SU-DHL-6 (cell line): Measurements from ENCODE around the gene CHD6.

Source experiments
- H2AFZ ChIP-seq: fragments of 200-600 bp; sonication (generic); 2 replicates; pipeline ENCODE4 v1.6.1; 2014; ENCODE audit warnings: low read depth, mild to moderate bottlenecking, moderate library complexity, mixed read lengths, antibody characterized with exemption, low read length; ENCODE audit not compliant: severe bottlenecking
- H3F3A ChIP-seq: fragments of 200-600 bp; shearing (Covaris generic); 2 replicates; pipeline ENCODE4 v1.6.0; 2016; ENCODE audit warnings: antibody characterized with exemption, mild to moderate bottlenecking; ENCODE audit not compliant: insufficient read depth
- H3K27ac ChIP-seq: fragments of 200-600 bp; sonication (generic); 2 replicates; pipeline ENCODE4 v1.5.1; 2016; ENCODE audit warnings: low read depth, mild to moderate bottlenecking, low read length, moderate library complexity, mixed read lengths
- H3K27me3 ChIP-seq: fragments of 200-600 bp; sonication (generic), shearing (Covaris generic); 2 replicates; pipeline ENCODE4 v1.6.0; 2014; ENCODE audit warnings: mild to moderate bottlenecking, low read length
- H3K36me3 ChIP-seq: fragments of 200-600 bp; sonication (generic); 2 replicates; pipeline ENCODE4 v1.6.1; 2014; ENCODE audit warnings: mild to moderate bottlenecking, low read length, mixed read lengths
- H3K4me2 ChIP-seq: fragments of 300-600, 200-600 bp; shearing (Covaris generic), sonication (generic); 2 replicates; pipeline ENCODE4 v1.6.0; 2014; ENCODE audit warnings: low read length, low read depth, mild to moderate bottlenecking; ENCODE audit not compliant: poor library complexity, severe bottlenecking
- H3K4me3 ChIP-seq: fragments of 200-600 bp; sonication (generic); 2 replicates; pipeline ENCODE4 v1.5.1; 2014; ENCODE audit warnings: antibody characterized with exemption, low read length, mild to moderate bottlenecking, mixed read lengths; ENCODE audit not compliant: insufficient read depth, poor library complexity, severe bottlenecking
- H3K79me2 ChIP-seq: fragments of 200-600 bp; sonication (generic); 2 replicates; pipeline ENCODE4 v1.6.1; 2014; ENCODE audit warnings: mild to moderate bottlenecking, low read length, moderate library complexity; ENCODE audit not compliant: insufficient read depth
- H3K9ac ChIP-seq: fragments of 200-600 bp; sonication (generic); 2 replicates; pipeline ENCODE4 v1.7.0; 2014; ENCODE audit warnings: mild to moderate bottlenecking, low read length
- H3K9me2 ChIP-seq: fragments of 200-600 bp; sonication (generic); replicated peaks from 2 replicates; pipeline ENCODE4 v1.6.1; 2014; ENCODE audit warnings: low read length; ENCODE audit not compliant: insufficient read depth
- H3K9me3 ChIP-seq: fragments of 200-600 bp; sonication (generic); 2 replicates; pipeline ENCODE4 v1.6.1; 2014; ENCODE audit warnings: low read length, mixed read lengths; ENCODE audit not compliant: insufficient read depth
- H4K20me1 ChIP-seq: fragments of 200-600 bp; sonication (generic); 2 replicates; pipeline ENCODE4 v1.6.1; 2014; ENCODE audit warnings: low read depth, mild to moderate bottlenecking, antibody characterized with exemption, low read length, moderate library complexity, mixed read lengths
- EZH2phosphoT487 ChIP-seq: fragments of 200-600 bp; sonication (generic), shearing (Covaris generic); conservative IDR thresholded peaks from 2 replicates; pipeline ENCODE4 v1.6.1; 2018; ENCODE audit warnings: mild to moderate bottlenecking, antibody characterized with exemption, low read length, moderate library complexity, mixed read lengths
- TF ChIP-seq, protein P1 (sequence below): fragments of 200-600 bp; sonication (generic); IDR thresholded peaks from one replicate; pipeline ENCODE4 v1.5.1; 2017; ENCODE audit warnings: antibody characterized with exemption, mild to moderate bottlenecking, low read length, moderate library complexity; ENCODE audit not compliant: insufficient read depth, poor library complexity, severe bottlenecking

The CHD6 gene

DNA sequence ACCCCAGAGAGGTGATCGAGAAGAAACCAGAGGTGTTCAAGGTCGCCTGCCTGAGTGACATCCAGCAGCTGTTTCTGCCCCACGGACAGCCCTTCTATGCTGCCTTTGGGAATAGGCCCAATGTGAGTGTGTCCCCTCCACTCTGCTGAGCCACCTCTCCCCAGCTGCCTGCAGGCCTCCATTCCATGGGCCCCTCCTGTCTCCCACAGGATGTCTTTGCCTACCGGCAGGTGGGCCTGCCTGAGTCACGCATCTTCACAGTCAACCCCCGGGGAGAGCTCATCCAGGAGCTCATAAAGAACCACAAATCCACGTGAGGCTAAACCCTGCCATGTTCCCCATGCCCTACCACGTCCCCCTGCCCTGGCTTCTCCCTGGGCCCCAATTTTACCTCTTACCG is 259.9 kb downstream of the CHD6 start:
- no peaks in the 10 kb centered on the region for H3K79me2 ChIP-seq
- H3K27me3 ChIP-seq = no peaks in the 10 kb centered on the region
- H3K36me3 ChIP-seq = no peaks in the 10 kb centered on the region
- H3K9me2 ChIP-seq = no peaks in the 10 kb centered on the region
- H3K9ac ChIP-seq = no peak overlapping the region
- H4K20me1 ChIP-seq = no peaks in the 10 kb centered on the region
- H3K9me3 ChIP-seq = no peaks in the 10 kb centered on the region
- no peak overlapping the region for H3K27ac ChIP-seq
- no peaks in the 10 kb centered on the region for H3F3A ChIP-seq
- H2AFZ ChIP-seq = no peak overlapping the region
- no peak overlapping the region for H3K4me2 ChIP-seq
- no peak overlapping the region for H3K4me3 ChIP-seq
- no peak for TF ChIP-seq EZH2phosphoT487
- TF ChIP-seq, protein P1, sequence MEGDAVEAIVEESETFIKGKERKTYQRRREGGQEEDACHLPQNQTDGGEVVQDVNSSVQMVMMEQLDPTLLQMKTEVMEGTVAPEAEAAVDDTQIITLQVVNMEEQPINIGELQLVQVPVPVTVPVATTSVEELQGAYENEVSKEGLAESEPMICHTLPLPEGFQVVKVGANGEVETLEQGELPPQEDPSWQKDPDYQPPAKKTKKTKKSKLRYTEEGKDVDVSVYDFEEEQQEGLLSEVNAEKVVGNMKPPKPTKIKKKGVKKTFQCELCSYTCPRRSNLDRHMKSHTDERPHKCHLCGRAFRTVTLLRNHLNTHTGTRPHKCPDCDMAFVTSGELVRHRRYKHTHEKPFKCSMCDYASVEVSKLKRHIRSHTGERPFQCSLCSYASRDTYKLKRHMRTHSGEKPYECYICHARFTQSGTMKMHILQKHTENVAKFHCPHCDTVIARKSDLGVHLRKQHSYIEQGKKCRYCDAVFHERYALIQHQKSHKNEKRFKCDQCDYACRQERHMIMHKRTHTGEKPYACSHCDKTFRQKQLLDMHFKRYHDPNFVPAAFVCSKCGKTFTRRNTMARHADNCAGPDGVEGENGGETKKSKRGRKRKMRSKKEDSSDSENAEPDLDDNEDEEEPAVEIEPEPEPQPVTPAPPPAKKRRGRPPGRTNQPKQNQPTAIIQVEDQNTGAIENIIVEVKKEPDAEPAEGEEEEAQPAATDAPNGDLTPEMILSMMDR = no peak

DNA sequence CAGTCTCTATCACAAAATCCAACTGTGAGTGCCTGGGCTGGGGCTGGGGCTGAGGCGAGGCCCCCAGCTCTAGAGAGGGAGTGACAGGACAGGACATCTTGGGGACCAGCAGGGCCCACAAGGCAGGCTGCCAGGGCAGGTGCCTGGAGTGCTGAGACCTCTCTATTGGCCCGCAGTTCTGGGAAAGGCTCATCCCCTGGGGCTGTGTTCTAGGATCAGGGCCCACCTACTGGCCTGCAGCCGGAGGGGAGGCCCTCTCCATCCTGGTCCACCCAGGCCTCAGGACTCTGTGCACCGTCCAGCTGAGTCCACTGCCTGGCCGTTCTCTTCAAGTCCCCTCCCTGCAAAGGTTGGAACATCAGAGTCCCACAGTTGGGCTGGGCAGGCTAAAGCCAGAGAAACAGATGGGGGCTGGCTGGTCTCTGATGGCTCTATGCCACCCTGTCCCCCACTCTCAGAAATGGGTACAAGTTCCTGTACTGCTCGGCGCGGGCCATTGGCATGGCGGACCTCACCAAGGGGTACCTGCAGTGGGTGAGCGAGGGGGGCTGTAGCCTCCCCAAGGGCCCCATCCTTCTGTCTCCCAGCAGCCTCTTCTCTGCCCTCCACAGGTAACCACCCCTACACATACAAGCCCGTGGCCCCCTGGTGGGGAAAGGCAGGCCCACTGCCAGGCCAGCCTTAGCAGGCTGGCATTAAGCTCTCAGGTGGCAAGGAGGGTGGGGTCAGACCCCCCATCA is 260.6 kb downstream of the CHD6 start:
- Histone ChIP-seq H3K4me3 (no peak overlapping the region), H3K36me3 (no peaks in the 10 kb centered on the region)

DNA sequence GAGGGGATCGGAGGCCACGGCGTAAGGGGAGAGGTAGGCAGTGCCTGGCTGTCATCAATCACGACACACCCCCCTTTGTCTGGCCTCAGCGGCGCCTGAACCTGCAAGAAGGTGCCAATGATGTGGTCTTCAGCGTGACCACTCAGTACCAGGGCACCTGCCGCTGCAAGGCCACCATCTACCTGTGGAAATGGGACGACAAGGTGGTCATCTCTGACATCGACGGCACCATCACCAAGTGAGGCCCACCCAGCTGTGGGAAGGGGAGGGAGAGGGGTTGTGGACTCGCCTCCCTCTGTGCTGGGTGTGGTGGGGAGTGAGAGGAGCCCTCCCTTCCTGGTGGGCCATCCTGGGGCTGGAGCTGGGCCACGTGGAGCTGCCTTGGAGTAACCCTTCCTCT is 261.2 kb downstream of the CHD6 start:
- Histone ChIP-seq H3K4me3 (no peak overlapping the region), H4K20me1 (no peaks in the 10 kb centered on the region), H3K9me2 (no peaks in the 10 kb centered on the region), H3K9ac (no peak overlapping the region), H3K79me2 (no peaks in the 10 kb centered on the region), H3K4me2 (no peak overlapping the region), H3K27ac (no peak overlapping the region), H3K9me3 (no peaks in the 10 kb centered on the region), H3F3A (no peaks in the 10 kb centered on the region), H3K36me3 (no peaks in the 10 kb centered on the region), H3K27me3 (no peaks in the 10 kb centered on the region), H2AFZ (no peak overlapping the region)
- TF ChIP-seq, protein P1 = no peak
- TF ChIP-seq EZH2phosphoT487 = no peak

More for the DNA sequence above, 260.6 kb downstream of the CHD6 start:
- no peaks in the 10 kb centered on the region for H3F3A ChIP-seq
- H3K27me3 ChIP-seq = no peaks in the 10 kb centered on the region
- no peaks in the 10 kb centered on the region for H3K9me2 ChIP-seq
- H3K79me2 ChIP-seq = no peaks in the 10 kb centered on the region
- no peak overlapping the region for H2AFZ ChIP-seq
- no peaks in the 10 kb centered on the region for H3K9me3 ChIP-seq
- H3K4me2 ChIP-seq = no peak overlapping the region
- H3K27ac ChIP-seq = no peak overlapping the region
- H4K20me1 ChIP-seq = no peaks in the 10 kb centered on the region
- TF ChIP-seq, protein P1 = no peak
- TF ChIP-seq EZH2phosphoT487 = no peak
- H3K9ac ChIP-seq = no peak overlapping the region
